HCT116 (cell line): ENCODE measurements around the gene CBFA2T2. TPM values are rescaled to one million over a fixed set of nuclear protein-coding genes. Genes with fewer than 3 reads are reported as not detected.

ENCODE experiments used
- ATAC-seq: fragments of 200-7000 bp; cut with Tn5 transposase; 2 replicates; pipeline ENCODE4 v1.9.1; 2020; ENCODE audit warnings: mild to moderate bottlenecking, moderate library complexity
- BruUV-seq: library from RNA; stranded (reverse); fragments of 400-500 nt; replicated peaks from 2 replicates; lab custom pipeline; 2021; lab: Mats Ljungman, UMichigan
- CTCF ChIA-PET: fragments of 300-600 bp; sonication (Branson Sonifier 250); formaldehyde crosslinking; loops from one replicate; lab custom pipeline; 2021; ENCODE audit warnings: antibody characterized with exemption; lab: Charles Lee
- POLR2A ChIA-PET: fragments of 300-600, 350-600 bp; sonication (Branson Sonifier 250); formaldehyde crosslinking; loops from one replicate; lab custom pipeline; 2021; ENCODE audit warnings: antibody characterized with exemption; lab: Charles Lee
- RAD21 ChIA-PET, 2 experiments: fragments of 300-600 bp; sonication (Branson Sonifier 250); formaldehyde crosslinking; loops; one replicate each; lab custom pipeline; 2023; ENCODE audit warnings: low total read pairs in 2 of 2; ENCODE audit not compliant: uncharacterized antibody in 2 of 2, unreplicated experiment in 2 of 2, low non-redundant PET in 1 of 2; lab: Charles Lee
- DNase-seq: peaks from one replicate; pipeline ENCODE4 v3.0.0-alpha.2; 2010; ENCODE audit warnings: low read depth, low spot score
- H2AFZ ChIP-seq: fragments of 200-600 bp; shearing (Covaris generic), sonication (generic); 2 replicates; pipeline ENCODE4 v1.6.1; 2017; ENCODE audit warnings: low read depth, mixed run types, mixed read lengths, antibody characterized with exemption, low read length; ENCODE audit not compliant: poor library complexity, severe bottlenecking
- H3K27ac ChIP-seq: 2 replicates; pipeline ENCODE4 v1.5.1; 2012; ENCODE audit warnings: low read depth, low read length
- H3K27me3 ChIP-seq: fragments of 200-600 bp; sonication (generic); 2 replicates; pipeline ENCODE4 v1.6.1; 2016; ENCODE audit warnings: mixed run types, low read length, mixed read lengths; ENCODE audit not compliant: insufficient read depth
- H3K36me3 ChIP-seq, 2 experiments: fragments of 200-500 bp in 1 of 2; fragments of 200-600 bp in 1 of 2; sonication (Bioruptor generic) in 1 of 2; sonication (generic) in 1 of 2; 2 replicates each; pipeline versions ENCODE4 v1.5.1 to v1.6.1; 2014 to 2016; ENCODE audit warnings: low read length in 2 of 2, inconsistent platforms in 1 of 2, mixed read lengths in 1 of 2, mixed run types in 1 of 2; ENCODE audit not compliant: insufficient read depth in 2 of 2, control insufficient read depth in 1 of 2
- H3K4me1 ChIP-seq, 2 experiments: fragments of 200-600 bp in 1 of 2; sonication (generic) in 1 of 2; 2 replicates each; pipeline versions ENCODE4 v1.5.1 to v1.6.1; 2012 to 2017; ENCODE audit warnings: low read length in 2 of 2, inconsistent platforms in 1 of 2, mild to moderate bottlenecking in 1 of 2, mixed read lengths in 1 of 2, mixed run types in 1 of 2, moderate library complexity in 1 of 2; ENCODE audit not compliant: insufficient read depth in 2 of 2, control insufficient read depth in 1 of 2
- H3K4me2 ChIP-seq: fragments of 200-600 bp; sonication (generic); 2 replicates; pipeline ENCODE4 v1.6.1; 2017; ENCODE audit warnings: mixed run types, low read length, mixed read lengths
- H3K4me3 ChIP-seq, 2 experiments: fragments of 200-600 bp in 1 of 2; sonication (generic) in 1 of 2; replicated peaks in 1 of 2; 2 replicates each; pipeline ENCODE4 v1.5.1; 2011 to 2016; ENCODE audit warnings: low read length in 2 of 2, control low read depth in 1 of 2, low read depth in 1 of 2, mild to moderate bottlenecking in 1 of 2, mixed read lengths in 1 of 2, mixed run types in 1 of 2
- H3K79me2 ChIP-seq: fragments of 200-600 bp; sonication (generic); 2 replicates; pipeline ENCODE4 v1.6.1; 2017; ENCODE audit warnings: mild to moderate bottlenecking, mixed run types, low read length, moderate library complexity, mixed read lengths; ENCODE audit not compliant: insufficient read depth
- H3K9ac ChIP-seq: fragments of 200-600 bp; sonication (generic); 2 replicates; pipeline ENCODE4 v1.6.1; 2016; ENCODE audit warnings: low read length, mixed read lengths
- H3K9me2 ChIP-seq: fragments of 200-600 bp; sonication (generic), shearing (Covaris generic); 2 replicates; pipeline ENCODE4 v1.6.1; 2017; ENCODE audit warnings: mixed run types, mild to moderate bottlenecking, moderate library complexity; ENCODE audit not compliant: insufficient read depth
- H3K9me3 ChIP-seq, 2 experiments: fragments of 200-500 bp in 1 of 2; fragments of 200-600 bp in 1 of 2; sonication (Bioruptor generic) in 1 of 2; sonication (generic) in 1 of 2; 2 replicates each; pipeline ENCODE4 v1.6.1; 2014 to 2017; ENCODE audit warnings: low read length in 2 of 2, mixed read lengths in 2 of 2, inconsistent platforms in 1 of 2, low read depth in 1 of 2, mild to moderate bottlenecking in 1 of 2, mixed run types in 1 of 2, moderate library complexity in 1 of 2; ENCODE audit not compliant: control insufficient read depth in 1 of 2, insufficient read depth in 1 of 2
- H4K20me1 ChIP-seq: fragments of 200-600 bp; sonication (generic), shearing (Covaris generic); 2 replicates; pipeline ENCODE4 v1.6.1; 2017; ENCODE audit warnings: mixed run types, mild to moderate bottlenecking, moderate library complexity; ENCODE audit not compliant: insufficient read depth
- CTCF ChIP-seq, 3 experiments: fragments of 200-600 bp in 1 of 3; sonication (generic) in 1 of 3; IDR thresholded peaks in 2 of 3; conservative IDR thresholded peaks in 1 of 3; 2 replicates each; pipeline ENCODE4 v1.5.1; 2012 to 2017; ENCODE audit warnings: low read depth in 2 of 3, low read length in 2 of 3, antibody characterized with exemption in 1 of 3, borderline replicate concordance in 1 of 3, control low read depth in 1 of 3, mild to moderate bottlenecking in 1 of 3, mixed read lengths in 1 of 3, mixed run types in 1 of 3, moderate library complexity in 1 of 3; ENCODE audit not compliant: insufficient read depth in 1 of 3
- RAD21 ChIP-seq: IDR thresholded peaks from 2 replicates; pipeline ENCODE4 v1.6.1; 2012; ENCODE audit warnings: low read depth, mild to moderate bottlenecking
- intact Hi-C: fragments of 100-400 bp; cut with micrococcal nuclease; formaldehyde crosslinking; loops from 2 replicates; pipeline ENCODE4 v1.10.0; 2022
- total RNA-seq: library from RNA; stranded (reverse); gene quantifications from one replicate; pipeline ENCODE4 v1.2.1, GENCODE V29; 2021; ENCODE audit not compliant: unreplicated experiment
- TF ChIP-seq, protein P1 (sequence below): IDR thresholded peaks from 2 replicates; pipeline ENCODE4 v1.6.1; 2012

CBFA2T2 gene
- total RNA-seq, 1 experiment from 2014 or later = 8.0 TPM

DNA sequence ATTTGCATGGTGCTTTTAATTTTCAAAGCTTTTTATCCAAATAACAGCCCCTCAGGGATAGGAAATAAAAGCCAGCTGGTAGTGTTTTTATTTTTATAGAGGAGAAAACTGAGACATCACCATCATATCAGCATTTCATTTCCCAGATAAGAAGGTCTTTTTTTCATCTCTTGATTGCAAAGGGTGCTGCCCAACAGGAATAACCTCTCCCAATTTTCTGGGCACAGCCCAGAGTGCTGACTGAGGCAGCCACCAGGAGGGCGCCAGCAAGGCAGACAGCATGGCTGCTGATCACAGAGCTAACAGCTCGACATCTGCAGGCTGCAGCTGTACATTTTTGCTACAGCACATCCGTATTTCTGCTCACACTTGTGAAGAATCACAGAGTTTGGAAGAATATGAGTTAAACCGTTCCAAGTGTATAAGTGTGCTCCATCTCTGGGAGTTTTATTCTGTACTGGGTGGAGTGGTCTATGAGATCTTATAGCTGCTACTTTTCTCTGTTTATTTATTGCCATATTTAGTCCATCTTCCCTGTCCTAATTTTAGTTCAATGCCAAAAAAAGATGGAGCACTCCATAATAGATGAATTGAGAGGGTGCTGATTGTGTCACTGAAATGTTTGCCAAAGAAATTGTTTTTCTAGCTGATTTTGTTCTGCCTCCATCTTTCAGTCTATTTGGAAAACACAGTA is 86.7 kb downstream of the CBFA2T2 start:
- POLR2A ChIA-PET = interaction anchor here (1.0 kb wide), 1 partner anchor 13 kb away, joined by 3 read pairs; no protein-coding TSS in a partner anchor
- no peak for DNase-seq

More for the DNA sequence above, 86.7 kb downstream of the CBFA2T2 start:
- Histone ChIP-seq H2AFZ (no peak overlapping the region), H3K79me2 (no peaks in the 10 kb centered on the region), H3K9me3 (no peaks in the 10 kb centered on the region), H3K9me2 (no peaks in the 10 kb centered on the region), H3K4me2 (no peak overlapping the region), H3K9ac (no peak overlapping the region), H3K27ac (no peak overlapping the region), H3K27me3 (no peaks in the 10 kb centered on the region), H3K4me3 (no peak overlapping the region), H3K4me1 (peaks cover 0 to 1% of the 10 kb centered on the region in 2 experiments; a peak in 1 of 4 replicates), H3K36me3 (no peaks in the 10 kb centered on the region), H4K20me1 (no peaks in the 10 kb centered on the region)
- ATAC-seq = peak; percentile 82
- CTCF ChIA-PET = interaction anchor here (1.2 kb wide), 1 partner anchor 12 kb away, joined by 5 read pairs; no protein-coding TSS in a partner anchor
- no TSS peak for BruUV-seq
- intact Hi-C loops = no loop called here
- RAD21 ChIA-PET = no interaction called here
- TF ChIP-seq CTCF (IDR thresholded peaks at IDR 0.05 in 2 of 3, conservative IDR thresholded peaks at IDR 0.05 in 1 of 3; ENCODE audit: borderline replicate concordance in 1 of 3, insufficient read depth in 1 of 3, low read depth in 2 of 3, low read length in 2 of 3) = peak in 1 of 3 experiments; percentile 37; a peak in 2 of 6 replicates
- no peak for TF ChIP-seq RAD21
- TF ChIP-seq, protein P1, sequence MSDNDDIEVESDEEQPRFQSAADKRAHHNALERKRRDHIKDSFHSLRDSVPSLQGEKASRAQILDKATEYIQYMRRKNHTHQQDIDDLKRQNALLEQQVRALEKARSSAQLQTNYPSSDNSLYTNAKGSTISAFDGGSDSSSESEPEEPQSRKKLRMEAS = no peak
